Activated CD4-positive, alpha-beta T cell treated with anti-CD3 and anti-CD28 coated beads, Interleukin-2, amount 50 U/mL, for 24 hours (primary cell): ENCODE results near the gene ZC3H10.
"Not testable (repeated sequence)": the region's sequence is repeated elsewhere in the genome, so short reads cannot be mapped to it uniquely, and the experiment has no call there.

Source experiments
- DNase-seq, 2 donors: peaks; one replicate each; pipeline ENCODE4 v3.0.0-alpha.2; 2020; ENCODE audit warnings: low read depth in 1 of 2, low spot score in 1 of 2

The ZC3H10 gene

GRCh38 chr12:56101045-56101444 is 17.0 kb upstream of the ZC3H10 start:
- DNase-seq: no peak

GRCh38 chr12:56102683-56103065 is 15.4 kb upstream of the ZC3H10 start:
- no peak for DNase-seq

- DNase-seq: no peak
Observed at GRCh38 chr12:56103066-56103711, 14.9 kb upstream of the ZC3H10 start.

- no peak for DNase-seq
Observed at GRCh38 chr12:56103823-56104108, 14.3 kb upstream of the ZC3H10 start.

- DNase-seq: peak; percentile 92 to 96
Observed at GRCh38 chr12:56104109-56104814, 13.8 kb upstream of the ZC3H10 start, which contains the start of gene PA2G4. Gene PA2G4 (plus strand): TSS chr12:56104559. CDS start chr12:56104738, 179 bp downstream.

- peak; percentile 23 to 25 for DNase-seq
Observed at GRCh38 chr12:56104815-56105608, 13.1 kb upstream of the ZC3H10 start.

GRCh38 chr12:56105609-56105902 is 12.5 kb upstream of the ZC3H10 start:
- no peak for DNase-seq

- no peak for DNase-seq
Observed at GRCh38 chr12:56107242-56107641, 10.8 kb upstream of the ZC3H10 start.

GRCh38 chr12:56110571-56110970 is 7.5 kb upstream of the ZC3H10 start:
- no peak for DNase-seq

GRCh38 chr12:56114084-56114483 is 4.0 kb upstream of the ZC3H10 start:
- no peak for DNase-seq

GRCh38 chr12:56115329-56115728 is 2.7 kb upstream of the ZC3H10 start:
- DNase-seq: no peak

- DNase-seq: peak; percentile 91 to 94
Observed at GRCh38 chr12:56116267-56117081, 1.6 kb upstream of the ZC3H10 start, which contains the start of gene RPL41. Gene RPL41 (plus strand): TSS chr12:56116633.

GRCh38 chr12:56117082-56117706 is 872 bp upstream of the ZC3H10 start:
- DNase-seq: not testable (repeated sequence)

- DNase-seq: no peak
Observed at GRCh38 chr12:56118688-56119357, 757 bp downstream of the ZC3H10 start.

GRCh38 chr12:56119361-56119796 is 1.3 kb downstream of the ZC3H10 start:
- DNase-seq: peak in 1 of 2 donors; percentile 57

- DNase-seq: no peak
Observed at GRCh38 chr12:56120158-56120846, 2.2 kb downstream of the ZC3H10 start.

GRCh38 chr12:56121204-56121870 is 3.3 kb downstream of the ZC3H10 start:
- DNase-seq: no peak

- no peak for DNase-seq
Observed at GRCh38 chr12:56122637-56123036, 4.6 kb downstream of the ZC3H10 start.

- no peak for DNase-seq
Observed at GRCh38 chr12:56124133-56124532, 6.1 kb downstream of the ZC3H10 start.
